Adrenal gland (tissue), 12 donors: ENCODE data around the gene SIPA1. TPM values are rescaled to one million over a fixed set of nuclear protein-coding genes. Genes with fewer than 3 reads are reported as not detected.

Experiments
- DNase-seq, 7 donors: peaks; one replicate each; pipeline ENCODE4 v3.0.0-alpha.2; 2019 to 2020
- H3K27ac ChIP-seq, 5 donors: fragments of 200-600 bp; sonication (generic) in 4 of 5; 1 replicate in 3 of 5; 2 replicates in 2 of 5; pipeline versions ENCODE4 v1.5.1 to v1.8.0; 2016 to 2020; ENCODE audit warnings: mild to moderate bottlenecking in 1 of 5
- H3K27me3 ChIP-seq: fragments of 200-600 bp; 2 replicates; pipeline ENCODE4 v1.8.0; 2021
- H3K36me3 ChIP-seq, 2 donors: fragments of 200-600 bp; replicated peaks in 1 of 2; 1 replicate in 1 of 2; 2 replicates in 1 of 2; pipeline versions ENCODE4 v1.5.1 to v1.8.0; 2018 to 2022
- H3K4me1 ChIP-seq, 2 donors: fragments of 200-600 bp; replicated peaks in 1 of 2; 1 replicate in 1 of 2; 2 replicates in 1 of 2; pipeline versions ENCODE4 v1.5.1 to v1.8.0; 2018 to 2021
- H3K4me3 ChIP-seq, 4 donors: fragments of 200-600 bp; sonication (generic) in 3 of 4; one replicate each; pipeline ENCODE4 v1.5.1; 2016 to 2018
- H3K9me3 ChIP-seq, 3 donors: fragments of 200-600 bp; sonication (generic) in 1 of 3; replicated peaks in 1 of 3; 1 replicate in 2 of 3; 2 replicates in 1 of 3; pipeline versions ENCODE4 v1.5.1 to v1.8.0; 2016 to 2021
- POLR2A ChIP-seq, 2 donors: fragments of 450-650 bp; IDR thresholded peaks; one replicate each; pipeline ENCODE4 v1.6.1; 2017; ENCODE audit warnings: antibody characterized with exemption in 2 of 2, mild to moderate bottlenecking in 2 of 2, moderate library complexity in 1 of 2
- WGBS, 4 donors: extraction: QIAGEN DNeasy Blood & Tissue Kit in 2 of 4; methylation state at CpG; one replicate each; pipeline versions ENCODE4 v1.1.5 to v1.1.7; 2013 to 2017; 5-methylcytosine and 5-hydroxymethylcytosine counted together
- intact Hi-C, 2 donors: fragments of 100-400 bp; cut with DNase I; formaldehyde crosslinking; loops; one replicate each; pipeline versions ENCODE4 v1.14.1 to v1.15.0; 2022 to 2023
- polyA plus RNA-seq, 3 donors: library from polyadenylated mRNA; stranded (reverse); fragments of 200-250 nt in 2 of 3; fragments of 350-450 nt in 1 of 3; fragmentation: Illumina TruSeq in 1 of 3; extraction: RNeasy Lipid Tissue Mini Kit (QIAGEN cat#74804) in 1 of 3; gene quantifications; one replicate each; pipeline ENCODE4 v1.2.3, GENCODE V29; 2013 to 2014
- total RNA-seq, 9 donors: library from RNA; depleted of rRNA in 4 of 9; stranded (reverse); fragments of >200 nt in 4 of 9; fragments of 120-200 nt in 1 of 9; fragmentation: NEBNext Ultra II Directional in 1 of 9; extraction: Animal tissue kit (Norgen Biotek cat#: 25700) in 1 of 9; gene quantifications; one replicate each; pipeline versions ENCODE4 v1.1.0 to v1.2.4, GENCODE V29; 2013 to 2023
- TF ChIP-seq, protein P1 (sequence below), 6 experiments: fragments of 450-650 bp in 4 of 6; fragments of 200-600 bp in 2 of 6; sonication (generic) in 1 of 6; IDR thresholded peaks; 1 replicate in 5 of 6; 2 replicates in 1 of 6; pipeline versions ENCODE4 v1.5.1 to v1.8.0; 2016 to 2021; ENCODE audit warnings: antibody characterized with exemption in 6 of 6, mild to moderate bottlenecking in 2 of 6, moderate library complexity in 1 of 6
- donor health status: healthy with polysubstance abuse.
- donor health status: Bipolar disorder and iron deficiency.
- donor health status: DM: yes; HTN: yes; CAD: no.
- donor health status: DM: no; HTN: no; CAD: no.
- donor health status: DM: no; HTN: no; CAD: no.
- donor health status: DM: yes; HTN: yes; CAD: no.

The SIPA1 gene
- total and polyA plus RNA-seq, 12 donors: 8.7 to 377 (median 76.3) TPM

DNA sequence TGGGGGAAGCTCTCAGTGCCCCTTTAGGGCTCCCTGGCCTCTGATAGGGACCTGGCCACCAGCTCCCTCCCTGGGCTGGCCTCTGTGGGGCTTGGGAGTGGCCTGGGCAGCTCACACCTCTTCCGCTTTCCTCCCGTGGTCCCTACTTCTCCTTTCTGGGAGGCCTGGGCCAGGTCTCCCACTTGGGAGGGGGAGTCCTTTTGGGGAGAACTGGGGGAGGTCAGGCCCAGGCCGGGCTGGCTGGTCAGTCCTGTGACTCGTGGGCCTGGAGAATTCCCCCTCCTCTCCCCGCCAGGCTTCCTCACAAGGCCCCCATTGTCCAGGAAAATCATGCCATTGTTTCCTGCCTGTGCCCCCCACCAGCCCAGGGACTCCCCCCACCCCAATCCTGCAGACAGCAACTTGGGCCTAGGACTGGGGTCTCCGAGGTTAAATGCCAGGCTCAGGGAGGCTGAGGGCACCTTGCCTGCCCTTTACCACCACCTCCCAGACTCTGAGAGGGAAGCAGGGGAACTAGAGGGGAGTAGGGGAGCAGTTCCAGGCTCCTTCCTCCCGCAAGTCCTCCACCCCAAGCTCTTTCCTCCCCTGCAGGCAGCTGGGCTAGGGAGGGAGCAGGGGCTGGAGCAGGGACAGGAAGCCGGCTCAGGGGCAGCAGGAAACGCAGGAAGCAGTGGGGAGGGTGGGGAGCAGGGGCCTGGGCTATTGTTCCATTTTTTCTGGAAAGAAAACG is 26.7 kb upstream of the SIPA1 start:
- no peaks in the 10 kb centered on the region for H3K27me3 ChIP-seq
- peak overlapping the region in 1 of 4 donors; percentile 90 for H3K4me3 ChIP-seq
- no peaks in the 10 kb centered on the region for H3K9me3 ChIP-seq
- peaks cover 25 to 56% of the 10 kb centered on the region in 2 donors for H3K4me1 ChIP-seq
- peaks cover 0 to 27% of the 10 kb centered on the region in 2 donors for H3K36me3 ChIP-seq
- TF ChIP-seq POLR2A (IDR thresholded peaks at IDR 0.05): no peak
- TF ChIP-seq, protein P1, sequence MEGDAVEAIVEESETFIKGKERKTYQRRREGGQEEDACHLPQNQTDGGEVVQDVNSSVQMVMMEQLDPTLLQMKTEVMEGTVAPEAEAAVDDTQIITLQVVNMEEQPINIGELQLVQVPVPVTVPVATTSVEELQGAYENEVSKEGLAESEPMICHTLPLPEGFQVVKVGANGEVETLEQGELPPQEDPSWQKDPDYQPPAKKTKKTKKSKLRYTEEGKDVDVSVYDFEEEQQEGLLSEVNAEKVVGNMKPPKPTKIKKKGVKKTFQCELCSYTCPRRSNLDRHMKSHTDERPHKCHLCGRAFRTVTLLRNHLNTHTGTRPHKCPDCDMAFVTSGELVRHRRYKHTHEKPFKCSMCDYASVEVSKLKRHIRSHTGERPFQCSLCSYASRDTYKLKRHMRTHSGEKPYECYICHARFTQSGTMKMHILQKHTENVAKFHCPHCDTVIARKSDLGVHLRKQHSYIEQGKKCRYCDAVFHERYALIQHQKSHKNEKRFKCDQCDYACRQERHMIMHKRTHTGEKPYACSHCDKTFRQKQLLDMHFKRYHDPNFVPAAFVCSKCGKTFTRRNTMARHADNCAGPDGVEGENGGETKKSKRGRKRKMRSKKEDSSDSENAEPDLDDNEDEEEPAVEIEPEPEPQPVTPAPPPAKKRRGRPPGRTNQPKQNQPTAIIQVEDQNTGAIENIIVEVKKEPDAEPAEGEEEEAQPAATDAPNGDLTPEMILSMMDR (IDR thresholded peaks at IDR 0.05): no peak
- intact Hi-C loops: loop anchor here in 1 of 2 donors (5.0 kb wide), 1 partner anchor 39 kb away; the partner anchor contains the start of genes FAM89B and ZNRD2
- WGBS, 4 donors: 47 to 75% (median 60%) methylated on average over 8 to 10 of the region's 10 CpGs
- H3K27ac ChIP-seq: peak overlapping the region in 4 of 5 donors; percentile 21 to 93 (median 62)
- peak in 3 of 7 donors; percentile 37 to 56 (median 56) for DNase-seq

DNA sequence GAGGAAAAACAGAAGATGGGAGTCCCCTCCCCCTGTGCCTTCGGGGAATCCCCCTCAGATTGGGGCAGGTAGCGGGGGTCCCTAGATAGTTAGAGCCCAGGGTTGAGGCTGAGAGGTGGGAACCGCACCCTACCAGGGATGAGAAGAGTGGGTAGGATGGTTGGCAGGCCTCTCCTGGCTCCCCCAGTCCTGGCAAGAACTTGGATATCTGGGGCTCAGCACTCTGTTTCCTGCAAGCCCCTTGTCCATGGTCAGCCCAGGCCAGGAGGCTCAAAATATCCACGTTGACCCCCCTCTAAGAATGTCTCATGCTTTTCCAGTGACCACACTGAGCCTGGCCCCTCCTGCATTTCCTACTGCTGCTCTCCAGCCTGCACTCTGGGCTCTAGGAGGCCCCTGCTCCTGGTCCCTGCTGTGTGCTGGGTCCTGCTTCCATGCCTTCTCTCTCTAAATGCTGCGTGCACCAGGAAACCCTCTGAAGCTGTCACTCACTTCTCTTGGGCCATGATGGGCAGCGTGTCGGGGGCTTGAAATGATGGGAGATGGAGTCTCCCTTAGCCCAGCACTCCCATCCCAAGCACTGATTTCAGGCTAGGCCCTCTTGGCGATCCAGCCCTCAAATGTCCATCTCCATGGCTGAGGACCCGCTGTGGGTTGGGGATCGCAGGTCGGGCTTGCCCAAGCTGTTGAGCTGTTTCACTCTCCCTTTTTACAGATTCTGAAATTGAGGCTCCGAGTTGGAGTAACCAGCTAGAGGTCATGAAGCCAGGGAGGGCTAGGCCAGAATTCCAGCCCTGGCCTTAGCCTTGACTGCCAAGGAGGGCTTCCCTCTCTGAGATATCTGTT is 25.9 kb upstream of the SIPA1 start:
- Histone ChIP-seq H3K4me3 (peak overlapping the region in 1 of 4 donors; percentile 90), H3K9me3 (no peaks in the 10 kb centered on the region), H3K27me3 (no peaks in the 10 kb centered on the region), H3K27ac (peak overlapping the region in 4 of 5 donors; percentile 21 to 93 (median 86)), H3K4me1 (peaks cover 26 to 58% of the 10 kb centered on the region in 2 donors), H3K36me3 (peaks cover 0 to 22% of the 10 kb centered on the region in 2 donors)
- intact Hi-C loops: loop anchor here in 1 of 2 donors (5.0 kb wide), 1 partner anchor 40 kb away; the partner anchor contains the start of genes FAM89B and ZNRD2
- DNase-seq: no peak
- TF ChIP-seq, protein P1 (IDR thresholded peaks at IDR 0.05): no peak
- TF ChIP-seq POLR2A (IDR thresholded peaks at IDR 0.05): no peak
- 61 to 72% (median 64%) methylated on average over 7 to 12 of the region's 12 CpGs for WGBS, 4 donors

DNA sequence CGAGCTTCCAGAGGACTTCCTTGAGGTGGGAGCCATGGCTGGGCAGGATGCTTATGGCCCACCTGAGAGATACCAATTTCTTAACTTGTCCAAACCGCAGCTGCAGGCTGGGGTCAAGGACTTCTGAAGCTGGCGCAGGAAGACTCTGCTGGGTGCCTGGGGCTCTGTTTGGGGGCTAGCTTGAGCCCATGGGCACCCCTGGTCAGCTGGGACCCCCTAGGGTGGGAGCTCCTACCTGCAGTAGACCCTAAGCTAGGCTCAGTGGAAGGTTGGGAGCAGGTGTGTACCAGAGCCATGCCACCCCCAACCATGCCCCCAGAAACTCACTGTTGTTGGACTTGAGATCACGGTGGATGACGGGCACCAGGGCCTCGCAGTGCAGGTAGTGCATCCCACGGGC is 25.2 kb upstream of the SIPA1 start:
- WGBS, 4 donors: 44 to 53% (median 51%) methylated on average over 5 to 7 of the region's 7 CpGs
- Histone ChIP-seq H3K36me3 (peaks cover 0 to 22% of the 10 kb centered on the region in 2 donors), H3K9me3 (no peaks in the 10 kb centered on the region), H3K27ac (peak overlapping the region in 3 of 5 donors; percentile 82 to 93 (median 89)), H3K4me1 (peaks cover 21 to 58% of the 10 kb centered on the region in 2 donors), H3K4me3 (peak overlapping the region in 2 of 4 donors; percentile 68 to 90), H3K27me3 (no peaks in the 10 kb centered on the region)
- TF ChIP-seq, protein P1 (IDR thresholded peaks at IDR 0.05): no peak
- DNase-seq: no peak
- intact Hi-C loops: loop anchor here in 1 of 2 donors (5.0 kb wide), 1 partner anchor 40 kb away; the partner anchor contains the start of genes FAM89B and ZNRD2
